Measurements from ENCODE around the gene SPATS2L.

GRCh38 chr2:200476836-200477235, 170.3 kb downstream of the SPATS2L start:
- no peak for TF ChIP-seq CTCF (conservative IDR thresholded peaks at IDR 0.05; ENCODE audit: low read depth, low read length)
- TF ChIP-seq EZH2 (IDR thresholded peaks at IDR 0.05; ENCODE audit: low read length, unreplicated experiment), result no peak
